AG09309 (cell line): ENCODE measurements around the gene CAPN5.
A peak's percentile ranks its signal among the peaks of the same experiment; 100 is the strongest.
"Not testable (repeated sequence)": the region's sequence is repeated elsewhere in the genome, so short reads cannot be mapped to it uniquely, and the experiment has no call there.

Experiments
- DNase-seq: peaks from one replicate; pipeline ENCODE4 v3.0.0-alpha.2; 2010; ENCODE audit warnings: low read depth
- H3K4me3 ChIP-seq: 2 replicates; pipeline ENCODE4 v1.5.1; 2011; ENCODE audit warnings: mild to moderate bottlenecking, low read depth, low read length, moderate library complexity; ENCODE audit not compliant: control insufficient read depth
- TF ChIP-seq, protein P1 (sequence below): IDR thresholded peaks from 2 replicates; pipeline ENCODE4 v1.5.1; 2011; ENCODE audit warnings: mild to moderate bottlenecking, low read depth, low read length, inconsistent platforms; ENCODE audit not compliant: insufficient read depth, control insufficient read depth; ENCODE audit errors: missing control alignments

CAPN5 gene

DNA sequence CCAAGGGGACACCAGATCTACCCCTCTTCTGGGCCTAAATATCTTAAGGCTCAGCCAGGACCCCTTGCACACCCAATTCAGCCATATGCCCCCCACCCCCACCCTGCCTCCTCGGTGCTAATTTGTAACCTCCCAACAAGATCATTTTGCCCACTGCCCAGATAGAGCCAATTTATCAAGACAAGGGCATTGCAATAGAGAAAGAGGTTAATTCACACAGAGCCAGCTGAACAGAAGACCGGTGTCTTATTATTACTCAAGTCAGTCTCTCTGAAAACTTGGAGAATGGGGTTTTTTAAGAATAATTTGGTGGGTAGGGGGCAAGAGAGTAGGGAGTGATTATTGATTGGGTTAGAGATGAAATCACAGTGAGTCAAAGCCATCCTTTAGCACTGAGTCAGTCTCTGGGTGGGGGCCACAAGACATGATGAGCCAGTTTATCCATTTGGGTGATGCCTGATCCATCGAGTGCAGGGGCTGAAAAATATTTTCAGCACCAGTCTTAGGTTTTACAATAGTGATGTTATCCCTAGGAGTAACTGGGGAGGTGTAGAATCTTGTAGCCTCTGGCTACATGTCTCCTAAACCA is 9.9 kb upstream of the CAPN5 start:
- DNase-seq = no peak
- TF ChIP-seq, protein P1, sequence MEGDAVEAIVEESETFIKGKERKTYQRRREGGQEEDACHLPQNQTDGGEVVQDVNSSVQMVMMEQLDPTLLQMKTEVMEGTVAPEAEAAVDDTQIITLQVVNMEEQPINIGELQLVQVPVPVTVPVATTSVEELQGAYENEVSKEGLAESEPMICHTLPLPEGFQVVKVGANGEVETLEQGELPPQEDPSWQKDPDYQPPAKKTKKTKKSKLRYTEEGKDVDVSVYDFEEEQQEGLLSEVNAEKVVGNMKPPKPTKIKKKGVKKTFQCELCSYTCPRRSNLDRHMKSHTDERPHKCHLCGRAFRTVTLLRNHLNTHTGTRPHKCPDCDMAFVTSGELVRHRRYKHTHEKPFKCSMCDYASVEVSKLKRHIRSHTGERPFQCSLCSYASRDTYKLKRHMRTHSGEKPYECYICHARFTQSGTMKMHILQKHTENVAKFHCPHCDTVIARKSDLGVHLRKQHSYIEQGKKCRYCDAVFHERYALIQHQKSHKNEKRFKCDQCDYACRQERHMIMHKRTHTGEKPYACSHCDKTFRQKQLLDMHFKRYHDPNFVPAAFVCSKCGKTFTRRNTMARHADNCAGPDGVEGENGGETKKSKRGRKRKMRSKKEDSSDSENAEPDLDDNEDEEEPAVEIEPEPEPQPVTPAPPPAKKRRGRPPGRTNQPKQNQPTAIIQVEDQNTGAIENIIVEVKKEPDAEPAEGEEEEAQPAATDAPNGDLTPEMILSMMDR = no peak
- H3K4me3 ChIP-seq = no peak overlapping the region

DNA sequence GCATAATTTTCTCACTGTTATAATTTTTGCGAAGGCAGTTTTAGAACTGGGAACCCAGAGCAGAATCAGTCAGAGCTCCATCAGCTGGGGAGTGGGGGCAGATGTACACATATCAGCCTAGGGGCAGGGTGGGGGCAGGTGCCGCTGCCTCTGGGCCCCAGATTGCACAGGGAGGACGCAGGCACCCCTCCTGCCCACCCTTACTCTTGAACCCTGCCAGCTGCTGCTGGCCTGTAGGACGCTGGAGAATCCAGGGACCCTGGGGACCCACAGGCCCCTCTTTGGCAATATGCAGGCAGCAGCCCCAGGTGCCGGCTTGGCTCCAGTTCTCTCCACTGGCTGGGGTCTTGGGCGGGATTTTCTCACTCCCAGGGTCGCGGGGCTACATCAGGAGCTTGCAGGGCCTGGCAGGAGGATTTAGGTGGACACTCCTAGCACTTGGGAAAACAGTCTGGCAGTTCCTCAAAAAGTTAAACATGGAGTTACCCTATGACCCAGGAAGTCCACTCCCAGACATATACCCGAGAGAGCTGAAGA is 8.8 kb upstream of the CAPN5 start:
- no peak for DNase-seq
- TF ChIP-seq, protein P1 = no peak
- no peak overlapping the region for H3K4me3 ChIP-seq

DNA sequence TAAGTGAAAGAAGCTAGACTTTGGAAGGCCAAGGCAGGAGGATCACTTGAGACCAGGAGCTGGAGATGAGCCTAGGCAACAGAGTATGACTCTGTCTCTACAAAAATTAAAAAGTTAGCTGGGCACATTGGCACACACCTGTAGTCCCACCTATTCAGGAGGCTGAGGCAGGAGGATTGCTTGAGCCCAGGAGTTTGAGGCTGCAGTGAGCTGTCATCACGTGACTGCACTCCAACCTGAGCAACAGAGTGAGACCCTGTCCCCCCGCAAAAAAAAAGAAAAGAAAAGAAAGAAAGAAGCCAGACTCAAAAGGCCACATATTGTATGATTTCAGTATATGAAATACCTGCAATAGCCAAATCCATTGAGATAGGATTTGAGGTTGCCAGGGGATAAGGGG is 7.9 kb upstream of the CAPN5 start:
- no peak for DNase-seq
- TF ChIP-seq, protein P1 = no peak

DNA sequence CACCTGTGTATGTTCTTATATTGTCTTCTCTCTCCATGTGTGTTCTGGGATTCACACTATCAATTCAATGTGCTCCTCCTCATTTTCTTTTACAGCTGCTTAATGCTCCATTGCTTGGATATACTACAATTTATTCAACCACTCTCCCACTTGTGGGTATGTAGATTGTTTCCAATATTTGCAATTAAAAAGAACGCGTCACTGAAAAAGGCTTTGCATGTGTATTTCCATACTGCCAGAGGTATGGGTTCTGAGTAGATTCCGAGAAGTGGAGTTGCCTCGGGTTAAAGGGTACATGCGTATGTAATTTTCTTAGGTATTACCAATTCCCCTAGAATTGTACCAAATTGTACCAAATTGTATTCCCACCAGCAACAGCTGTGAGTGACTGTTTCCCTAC is 7.0 kb upstream of the CAPN5 start:
- no peak overlapping the region for H3K4me3 ChIP-seq
- no peak for DNase-seq
- TF ChIP-seq, protein P1 = no peak

More for the DNA sequence above, 7.9 kb upstream of the CAPN5 start:
- no peak overlapping the region for H3K4me3 ChIP-seq

DNA sequence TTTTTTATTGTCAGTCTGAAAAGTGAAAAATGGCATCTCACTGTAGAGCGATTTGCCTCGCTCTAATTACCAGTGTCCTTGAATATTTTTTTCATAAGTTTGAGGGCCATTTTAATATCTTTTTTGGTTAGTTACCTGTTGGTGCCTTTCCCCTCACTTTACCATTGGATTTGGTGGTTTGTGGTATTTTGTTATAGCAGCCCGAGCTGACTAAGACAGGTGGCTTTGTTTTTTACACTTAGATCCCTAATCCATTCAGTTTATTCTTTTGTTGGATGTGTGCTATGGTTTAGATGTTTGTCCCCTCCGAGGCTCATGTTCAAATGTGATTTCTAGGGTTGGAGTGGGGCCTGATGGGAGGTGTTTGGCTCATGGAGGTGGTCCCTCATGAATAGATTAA is 6.5 kb upstream of the CAPN5 start:
- TF ChIP-seq, protein P1 = no peak
- no peak for DNase-seq
- no peak overlapping the region for H3K4me3 ChIP-seq

GRCh38 chr11:77061258-77061657 is 5.5 kb upstream of the CAPN5 start:
- not testable (repeated sequence) for DNase-seq, H3K4me3 ChIP-seq

- H3K4me3 ChIP-seq = no peak overlapping the region
- TF ChIP-seq, protein P1 = peak; percentile 29
- no peak for DNase-seq
These were observed 3.8 kb upstream of the CAPN5 start for GRCh38 chr11:77062924-77063323.
